D721Med (cell line): Measurements from ENCODE around the gene UQCRQ.
A peak's percentile ranks its signal among the peaks of the same experiment; 100 is the strongest.

Experiments used
- DNase-seq: peaks from one replicate; pipeline ENCODE4 v3.0.0; 2011; ENCODE audit warnings: low spot score; ENCODE audit not compliant: insufficient read length
- FAIRE-seq: peaks from 2 replicates; lab custom pipeline; 2011; peaks lifted over from hg19 to GRCh38; lab: Jason Lieb, UNC
- TF ChIP-seq, protein P1 (sequence below): IDR thresholded peaks from 2 replicates; pipeline ENCODE4 v1.5.1; 2012; ENCODE audit warnings: mild to moderate bottlenecking, control low read depth; ENCODE audit not compliant: insufficient read depth; ENCODE audit errors: missing control alignments

UQCRQ gene

DNA sequence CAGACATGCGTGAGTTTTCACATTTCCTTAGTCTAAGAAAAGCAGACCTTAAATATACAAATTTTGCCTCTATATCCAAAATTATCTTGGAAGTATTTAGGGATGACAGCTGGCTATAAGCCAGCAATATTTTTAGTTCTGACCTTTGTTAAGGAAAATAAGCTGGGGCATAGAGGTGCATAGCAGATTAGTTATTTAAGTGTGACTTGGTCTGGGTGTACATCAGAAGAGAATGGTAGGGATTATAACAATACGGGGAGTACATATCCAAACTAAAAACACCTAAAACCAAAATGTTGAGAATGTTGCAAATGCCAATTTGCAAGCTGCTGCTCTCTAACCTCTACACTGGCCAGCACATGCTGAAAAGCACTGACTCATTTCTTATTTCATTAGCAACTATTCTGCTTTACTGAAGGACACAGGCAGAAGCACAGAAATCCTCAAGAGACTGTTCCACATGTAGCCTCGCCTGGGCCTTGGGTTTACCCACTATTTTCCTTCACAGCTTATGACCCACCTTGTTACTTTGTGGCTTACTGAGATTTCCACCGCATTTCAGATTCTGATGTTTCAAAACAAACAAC lies 29.4 kb downstream of the UQCRQ start:
- FAIRE-seq = no peak

DNA sequence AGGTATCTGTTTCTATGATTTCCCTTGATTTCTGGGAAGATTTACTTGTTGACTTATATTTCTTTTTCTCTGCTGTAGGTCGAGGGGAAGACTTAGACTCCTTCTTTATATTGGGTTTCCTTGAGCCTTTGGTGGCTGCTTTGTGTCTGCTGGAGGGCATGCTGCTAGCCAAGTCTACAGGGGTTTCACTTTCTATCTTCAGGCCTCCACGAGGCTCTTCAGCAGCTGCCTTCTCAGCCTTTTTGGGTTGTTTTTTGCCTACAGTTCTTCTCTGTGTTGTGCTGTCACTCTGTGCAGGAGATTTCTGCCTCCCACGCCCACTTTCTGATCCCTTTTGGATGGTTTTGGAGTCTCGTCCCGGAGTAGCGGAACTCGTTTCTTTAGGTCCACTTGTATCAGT lies 30.2 kb downstream of the UQCRQ start:
- TF ChIP-seq, protein P1, sequence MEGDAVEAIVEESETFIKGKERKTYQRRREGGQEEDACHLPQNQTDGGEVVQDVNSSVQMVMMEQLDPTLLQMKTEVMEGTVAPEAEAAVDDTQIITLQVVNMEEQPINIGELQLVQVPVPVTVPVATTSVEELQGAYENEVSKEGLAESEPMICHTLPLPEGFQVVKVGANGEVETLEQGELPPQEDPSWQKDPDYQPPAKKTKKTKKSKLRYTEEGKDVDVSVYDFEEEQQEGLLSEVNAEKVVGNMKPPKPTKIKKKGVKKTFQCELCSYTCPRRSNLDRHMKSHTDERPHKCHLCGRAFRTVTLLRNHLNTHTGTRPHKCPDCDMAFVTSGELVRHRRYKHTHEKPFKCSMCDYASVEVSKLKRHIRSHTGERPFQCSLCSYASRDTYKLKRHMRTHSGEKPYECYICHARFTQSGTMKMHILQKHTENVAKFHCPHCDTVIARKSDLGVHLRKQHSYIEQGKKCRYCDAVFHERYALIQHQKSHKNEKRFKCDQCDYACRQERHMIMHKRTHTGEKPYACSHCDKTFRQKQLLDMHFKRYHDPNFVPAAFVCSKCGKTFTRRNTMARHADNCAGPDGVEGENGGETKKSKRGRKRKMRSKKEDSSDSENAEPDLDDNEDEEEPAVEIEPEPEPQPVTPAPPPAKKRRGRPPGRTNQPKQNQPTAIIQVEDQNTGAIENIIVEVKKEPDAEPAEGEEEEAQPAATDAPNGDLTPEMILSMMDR = no peak
- FAIRE-seq (no peak), DNase-seq (no peak)

More for the DNA sequence above, 29.4 kb downstream of the UQCRQ start:
- TF ChIP-seq, protein P1 = no peak
- no peak for DNase-seq

DNA sequence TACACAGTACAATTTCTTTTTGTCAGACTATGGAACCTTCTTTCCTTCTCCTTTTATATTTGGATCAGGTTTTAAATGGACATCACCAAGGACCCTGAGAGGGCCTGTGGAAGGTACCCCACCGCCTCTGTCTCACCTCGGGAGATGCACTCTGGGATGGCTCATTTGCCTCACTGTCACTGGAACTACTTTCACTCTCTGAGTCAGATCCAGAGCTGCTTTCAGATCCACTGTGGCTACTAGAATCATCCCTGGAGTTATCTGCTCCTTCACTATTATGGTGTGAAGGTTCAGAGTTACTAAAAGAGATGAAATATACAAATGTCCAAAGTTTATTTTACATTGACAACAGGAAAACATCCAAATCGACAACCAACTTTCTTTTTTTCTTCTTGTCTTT lies 31.7 kb downstream of the UQCRQ start:
- no peak for DNase-seq
- no peak for FAIRE-seq
- TF ChIP-seq, protein P1 = no peak

DNA sequence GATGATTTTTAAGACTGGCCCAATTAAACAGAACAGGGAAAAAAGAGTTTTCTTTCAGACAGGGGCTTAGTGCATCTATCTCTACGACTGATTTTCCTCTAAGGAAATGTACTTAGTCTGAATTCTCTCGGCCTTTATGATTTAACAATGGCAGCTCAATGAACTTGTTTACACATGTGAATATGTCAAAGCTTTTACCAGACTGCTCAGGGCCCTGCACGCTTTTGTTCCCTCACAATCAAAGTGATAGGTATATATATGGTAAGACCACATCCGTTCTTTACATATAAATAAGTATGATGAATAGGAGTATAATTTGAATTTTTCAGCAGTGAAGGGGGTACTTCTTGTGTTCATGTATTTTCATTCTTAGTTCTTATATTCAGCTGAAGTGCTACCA lies 34.6 kb downstream of the UQCRQ start:
- TF ChIP-seq, protein P1 = no peak
- FAIRE-seq (no peak), DNase-seq (no peak)

DNA sequence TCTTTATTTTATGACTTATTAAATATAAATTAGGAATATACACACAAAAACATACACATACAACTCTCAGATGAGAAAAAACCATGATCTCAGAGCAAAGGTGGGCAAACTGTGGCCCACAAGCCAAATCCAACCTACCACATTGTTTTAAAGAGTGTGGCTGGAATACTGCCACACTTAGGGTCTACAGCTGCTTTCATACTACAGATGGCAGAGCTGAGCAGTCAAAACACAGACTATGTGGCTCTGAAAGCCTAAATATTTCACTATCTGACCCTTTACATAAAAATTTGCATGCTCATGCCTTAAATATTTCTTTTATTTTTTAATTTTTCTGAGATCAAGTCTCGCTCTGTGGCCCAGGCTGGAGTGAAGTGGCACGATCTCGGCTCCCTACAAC lies 35.3 kb downstream of the UQCRQ start:
- FAIRE-seq (no peak), DNase-seq (no peak)
- TF ChIP-seq, protein P1 = peak; percentile 15

DNA sequence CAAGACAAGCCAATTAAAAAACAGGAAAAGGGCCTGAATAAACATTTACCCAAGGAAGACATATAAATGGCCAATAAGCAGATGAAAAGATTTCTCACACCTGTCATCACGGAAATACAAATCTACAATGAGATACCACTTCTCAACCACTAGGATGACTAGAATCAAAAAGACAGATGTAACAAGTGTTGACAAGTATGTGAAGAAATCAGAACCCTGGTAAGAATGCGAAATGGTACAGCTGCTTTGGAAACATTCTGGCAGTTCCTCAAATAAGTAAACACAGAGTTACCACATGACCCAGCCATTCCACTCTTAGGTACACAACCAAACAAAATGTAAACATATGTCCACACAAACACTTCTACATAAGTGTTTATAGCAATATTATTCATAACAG lies 39.5 kb downstream of the UQCRQ start:
- no peak for FAIRE-seq
- TF ChIP-seq, protein P1 = no peak
- DNase-seq = no peak

DNA sequence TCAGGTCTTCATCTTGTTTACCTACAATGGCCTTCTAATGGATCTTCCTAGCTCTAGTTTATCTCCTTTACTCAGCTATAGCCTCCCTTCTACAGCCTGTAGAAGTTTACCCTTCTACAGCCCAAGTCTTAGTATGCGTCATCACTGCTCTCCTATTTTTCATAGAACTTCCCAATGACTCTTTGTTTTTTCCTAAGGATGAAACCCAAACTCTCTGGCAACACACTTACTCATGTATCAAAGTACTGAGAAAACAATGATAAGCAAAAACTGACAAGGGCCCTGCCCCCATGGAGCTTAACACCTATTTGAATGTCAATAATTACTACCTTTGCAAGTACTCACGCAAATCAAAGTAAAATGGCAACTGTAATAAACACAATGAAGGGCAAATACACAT lies 40.7 kb downstream of the UQCRQ start:
- FAIRE-seq (no peak), DNase-seq (no peak)
- TF ChIP-seq, protein P1 = no peak
